ENCODE results near the gene DRAP1. TPM values are rescaled to one million over a fixed set of nuclear protein-coding genes. Genes with fewer than 3 reads are reported as not detected.
A peak's percentile ranks its signal among the peaks of the same experiment; 100 is the strongest.

Gene DRAP1
- total and polyA plus RNA-seq, 9 of the 15 experiments (the other 6 are each of a cell fraction or from before 2014, with no cell fraction given), result 9.6 to 200 (median 92.9) TPM

DNA sequence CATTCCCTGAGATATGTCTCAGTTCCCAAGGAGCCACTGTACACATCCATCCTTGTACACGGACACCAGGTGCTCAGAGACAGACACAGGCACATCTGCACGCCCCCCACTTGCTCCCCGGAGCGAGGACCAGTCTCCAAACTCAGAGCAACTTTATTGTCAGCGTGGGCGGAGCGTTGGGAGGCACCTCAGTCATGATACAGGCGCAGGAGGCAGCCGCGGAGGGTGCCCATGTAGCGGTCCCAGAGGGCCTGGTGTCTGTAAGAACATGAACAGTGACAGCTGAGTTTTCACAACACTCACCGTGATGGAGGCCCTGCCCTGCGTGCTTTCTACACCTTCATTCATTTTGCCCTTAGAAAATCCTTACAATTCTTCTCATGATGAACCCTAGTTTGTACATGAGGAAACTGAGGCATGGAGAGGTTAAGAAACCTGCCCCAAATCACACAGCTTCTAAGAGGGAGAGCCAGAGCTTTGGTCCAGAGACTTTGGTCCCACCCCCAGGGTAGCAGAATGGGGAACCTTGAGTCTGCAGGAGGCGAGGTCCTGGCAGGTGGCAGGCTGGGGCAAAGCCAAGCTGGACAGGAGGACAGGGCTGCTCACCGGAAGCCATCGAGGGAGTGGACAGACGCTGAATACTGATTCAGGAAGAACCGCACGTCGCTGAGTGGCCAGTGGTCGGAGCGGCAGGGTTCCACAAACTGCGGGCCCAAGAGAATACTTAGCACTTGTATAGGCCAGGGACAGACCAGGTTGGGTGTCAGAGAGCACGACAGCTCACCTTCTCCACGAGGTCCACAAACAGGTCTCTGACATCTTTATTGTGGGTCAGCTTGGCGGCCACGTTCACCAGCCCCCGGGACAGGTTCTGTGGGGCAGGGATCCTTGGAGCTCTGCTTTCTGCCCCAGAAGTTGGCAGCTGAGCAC, 35.2 kb upstream of the DRAP1 start:
- Histone ChIP-seq H3K27ac (ENCODE audit: extremely low read depth, low read depth, low read length) (no peak overlapping the region), H2AFZ (ENCODE audit: low read depth, low read length) (no peak overlapping the region), H3K4me2 (ENCODE audit: insufficient read depth, low read length) (no peak overlapping the region), H3K4me3 (no peak overlapping the region), H3K4me1 (replicated peaks in 1 of 2; ENCODE audit: control insufficient read depth in 2 of 2, insufficient read depth in 2 of 2, low read length in 2 of 2) (peaks cover 8 to 39% of the 10 kb centered on the region in 2 experiments; a peak in 3 of 5 replicates), H3K79me2 (ENCODE audit: control insufficient read depth, insufficient read depth, low read length) (peaks cover 13% of the 10 kb centered on the region), H3K9ac (ENCODE audit: insufficient read depth in 1 of 2, low read depth in 2 of 2, low read length in 2 of 2) (0 out of 4 replicates have a peak overlapping the region, but pooled peaks of 1 of the 2 experiments have one; percentile 29), H3K27me3 (ENCODE audit: control insufficient read depth in 2 of 2, insufficient read depth in 2 of 2, low read length in 2 of 2) (no peaks in the 10 kb centered on the region), H3K9me3 (replicated peaks; ENCODE audit: control insufficient read depth, insufficient read depth, low read depth, low read length) (no peaks in the 10 kb centered on the region), H4K20me1 (replicated peaks; ENCODE audit: control insufficient read depth, insufficient read depth, low read length) (peaks cover 3% of the 10 kb centered on the region; the same call in 1 of the 2 replicates), H3K36me3 (ENCODE audit: control insufficient read depth, insufficient read depth, low read length) (peaks cover 50% of the 10 kb centered on the region), H3K9me1 (ENCODE audit: control insufficient read depth, insufficient read depth, low read length) (no peaks in the 10 kb centered on the region)
- ATAC-seq, result no peak
- no TSS peak for BruUV-seq (replicated peaks)
- ChIA-PET POLR2A (interaction anchor here (0.6 to 14.4 kb wide), 14 partner anchors 7 to 381 kb away, joined by 3 to 147 read pairs (median 4); partner anchors contain the start of genes CFL1, FOSL1 and MUS81), CTCF (ENCODE audit: low intra/inter-chr PET ratio) (interaction anchor here (0.5 to 2.7 kb wide), 7 partner anchors 28 to 546 kb away, joined by 3 to 24 read pairs (median 3); no protein-coding TSS in a partner anchor)
- intact Hi-C loops (cut with micrococcal nuclease), result loop anchor here (1.0 kb wide), 1 partner anchor 105 kb away; no protein-coding TSS in a partner anchor
- FAIRE-seq, result no peak
- no peak for TF ChIP-seq JUN (IDR thresholded peaks at IDR 0.05; ENCODE audit: borderline replicate concordance, low read depth, low read length)
- TF ChIP-seq JUN (CRISPR knock-in tag; IDR thresholded peaks at IDR 0.05; ENCODE audit: borderline replicate concordance), result no peak
- TF ChIP-seq ZNF696 (CRISPR knock-in tag; conservative IDR thresholded peaks at IDR 0.05), result no peak
- no peak for TF ChIP-seq FOXA3 (CRISPR knock-in tag; conservative IDR thresholded peaks at IDR 0.05 in 1 of 2, IDR thresholded peaks at IDR 0.05 in 1 of 2)
- TF ChIP-seq FUS (optimal IDR thresholded peaks at IDR 0.05; ENCODE audit: low read depth, low read length), result no peak
- TF ChIP-seq, protein P1, sequence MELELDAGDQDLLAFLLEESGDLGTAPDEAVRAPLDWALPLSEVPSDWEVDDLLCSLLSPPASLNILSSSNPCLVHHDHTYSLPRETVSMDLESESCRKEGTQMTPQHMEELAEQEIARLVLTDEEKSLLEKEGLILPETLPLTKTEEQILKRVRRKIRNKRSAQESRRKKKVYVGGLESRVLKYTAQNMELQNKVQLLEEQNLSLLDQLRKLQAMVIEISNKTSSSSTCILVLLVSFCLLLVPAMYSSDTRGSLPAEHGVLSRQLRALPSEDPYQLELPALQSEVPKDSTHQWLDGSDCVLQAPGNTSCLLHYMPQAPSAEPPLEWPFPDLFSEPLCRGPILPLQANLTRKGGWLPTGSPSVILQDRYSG (tag; conservative IDR thresholded peaks at IDR 0.05; ENCODE audit: low read depth), result no peak
- DNase-seq (ENCODE audit: extremely low read depth in 1 of 4, low spot score in 3 of 4), result no peak
- 77% methylated on average over 26 of the region's 28 CpGs for WGBS (ENCODE audit: insufficient coverage, low coverage, missing lambda C conversion rate)
- in situ Hi-C loops (cut with MboI), result loop anchor here (5.0 kb wide), 1 partner anchor 103 kb away; no protein-coding TSS in a partner anchor
